Measurements from ENCODE around the gene DMTF1.
"Not testable (repeated sequence)": the region's sequence is repeated elsewhere in the genome, so short reads cannot be mapped to it uniquely, and the experiment has no call there.

Gene DMTF1

GRCh38 chr7:87220734-87221215 lies 68.5 kb downstream of the DMTF1 start:
- no peak for DNase-seq (ENCODE audit: low read depth in 3 of 3, low spot score in 1 of 3)

DNA sequence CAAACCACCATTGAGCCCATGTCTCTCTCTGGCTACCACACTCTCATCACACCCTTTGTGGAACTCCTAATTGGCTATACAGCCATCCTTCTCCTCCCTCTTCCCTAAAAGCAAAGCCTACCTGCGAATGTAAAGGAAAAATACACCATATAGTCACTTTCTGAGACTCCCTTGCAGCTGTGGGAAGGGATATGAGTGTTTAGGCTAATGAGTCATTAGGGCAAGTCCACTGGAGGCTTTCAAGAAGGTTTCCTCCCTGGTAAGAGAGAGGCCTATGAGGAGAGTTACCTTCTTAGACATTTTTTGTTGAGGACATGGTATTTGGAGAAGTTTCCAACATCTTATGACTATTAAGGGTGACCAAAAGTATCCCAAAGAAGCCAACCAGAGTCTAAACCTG lies 71.4 kb downstream of the DMTF1 start:
- no peak for DNase-seq (ENCODE audit: low read depth in 3 of 3, low spot score in 1 of 3)

GRCh38 chr7:87225696-87226095 lies 73.4 kb downstream of the DMTF1 start:
- DNase-seq (ENCODE audit: low read depth in 3 of 3, low spot score in 1 of 3), result no peak

DNA sequence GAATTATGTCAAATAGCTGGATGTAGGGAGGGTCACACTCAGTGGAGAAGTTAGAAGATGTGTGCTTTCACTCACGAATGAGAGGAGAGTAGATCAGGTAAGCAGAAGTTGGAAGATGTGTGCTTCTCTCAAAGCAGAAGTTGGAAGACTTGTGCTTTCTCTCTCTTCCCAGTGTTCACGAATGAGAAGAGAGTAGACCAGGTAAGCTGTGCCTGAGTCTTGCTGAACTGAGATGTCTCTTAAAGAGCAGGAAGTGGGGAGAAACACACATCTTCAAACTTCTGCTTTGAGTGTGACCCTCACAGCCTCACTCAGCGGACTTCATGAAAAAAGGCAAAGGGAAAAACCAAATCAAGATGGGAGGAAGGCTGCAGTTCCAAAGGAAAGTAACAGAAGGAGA lies 74.2 kb downstream of the DMTF1 start:
- DNase-seq (ENCODE audit: low read depth in 3 of 3, low spot score in 1 of 3), result no peak

- DNase-seq (ENCODE audit: low read depth in 3 of 3, low spot score in 1 of 3), result no peak
These were observed 79.0 kb downstream of the DMTF1 start for GRCh38 chr7:87231258-87231657.

GRCh38 chr7:87231711-87232110 lies 79.5 kb downstream of the DMTF1 start:
- no peak for DNase-seq (ENCODE audit: low read depth in 3 of 3, low spot score in 1 of 3)

DNA sequence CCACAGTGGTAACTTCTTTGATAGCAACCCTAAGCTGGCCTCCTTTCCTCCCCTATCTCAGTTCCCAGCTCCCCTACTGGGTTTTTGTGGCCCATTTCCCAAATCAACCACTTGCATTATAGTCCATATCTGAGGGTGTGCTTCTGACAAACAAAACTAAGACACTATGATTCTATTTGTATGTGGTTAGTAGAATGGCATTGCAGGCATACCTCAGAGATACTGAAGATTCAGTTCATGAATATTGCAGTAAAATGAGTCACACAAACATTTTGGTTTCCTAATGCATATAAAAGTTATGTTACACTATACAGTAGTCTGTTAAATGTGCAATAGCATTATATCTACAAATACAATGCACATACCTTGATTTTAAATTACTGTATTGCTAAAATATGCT lies 82.7 kb downstream of the DMTF1 start:
- DNase-seq (ENCODE audit: low read depth in 3 of 3, low spot score in 1 of 3), result no peak

GRCh38 chr7:87238464-87239051 lies 86.3 kb downstream of the DMTF1 start:
- not testable (repeated sequence) for DNase-seq (ENCODE audit: low read depth in 3 of 3, low spot score in 1 of 3)

- DNase-seq (ENCODE audit: low read depth in 3 of 3, low spot score in 1 of 3), result not testable (repeated sequence)
These were observed 93.4 kb downstream of the DMTF1 start for GRCh38 chr7:87245671-87246070.

Measured in stimulated activated CD4-positive, alpha-beta T cell treated with anti-CD3 and anti-CD28 coated beads, TNF-alpha, amount 100 ng/mL, for 1 hour (primary cell).